Measurements from ENCODE around the gene UPK1A. TPM values are rescaled to one million over a fixed set of nuclear protein-coding genes. Genes with fewer than 3 reads are reported as not detected.
"Not testable (repeated sequence)": the region's sequence is repeated elsewhere in the genome, so short reads cannot be mapped to it uniquely, and the experiment has no call there.

Gene UPK1A
- polyA plus RNA-seq, 2 donors = 10.7 to 11.5 TPM

- Histone ChIP-seq H3K9me3 (ENCODE audit: control insufficient read depth in 2 of 2, insufficient read depth in 1 of 2, low read depth in 1 of 2, low read length in 1 of 2) (no peaks in the 10 kb centered on the region), H3K36me3 (ENCODE audit: control insufficient read depth in 2 of 2, insufficient read depth in 2 of 2, low read length in 1 of 2) (no peaks in the 10 kb centered on the region), H3K27me3 (ENCODE audit: control insufficient read depth in 1 of 2, insufficient read depth in 2 of 2, low read length in 2 of 2) (no peaks in the 10 kb centered on the region), H3K4me1 (ENCODE audit: control insufficient read depth in 2 of 2, insufficient read depth in 2 of 2, low read length in 1 of 2) (peaks cover 3 to 4% of the 10 kb centered on the region in 2 donors), H3K27ac (ENCODE audit: low read depth in 2 of 2, low read length in 1 of 2) (no peak overlapping the region), H3K4me3 (ENCODE audit: low read depth in 1 of 2, low read length in 2 of 2) (peak overlapping the region; percentile 7 to 21)
- WGBS, 2 donors = 5% methylated on average over 39 of the region's 39 CpGs
Measured at GRCh38 chr19:35673121-35673804, 6.9 kb downstream of the UPK1A start.

DNA sequence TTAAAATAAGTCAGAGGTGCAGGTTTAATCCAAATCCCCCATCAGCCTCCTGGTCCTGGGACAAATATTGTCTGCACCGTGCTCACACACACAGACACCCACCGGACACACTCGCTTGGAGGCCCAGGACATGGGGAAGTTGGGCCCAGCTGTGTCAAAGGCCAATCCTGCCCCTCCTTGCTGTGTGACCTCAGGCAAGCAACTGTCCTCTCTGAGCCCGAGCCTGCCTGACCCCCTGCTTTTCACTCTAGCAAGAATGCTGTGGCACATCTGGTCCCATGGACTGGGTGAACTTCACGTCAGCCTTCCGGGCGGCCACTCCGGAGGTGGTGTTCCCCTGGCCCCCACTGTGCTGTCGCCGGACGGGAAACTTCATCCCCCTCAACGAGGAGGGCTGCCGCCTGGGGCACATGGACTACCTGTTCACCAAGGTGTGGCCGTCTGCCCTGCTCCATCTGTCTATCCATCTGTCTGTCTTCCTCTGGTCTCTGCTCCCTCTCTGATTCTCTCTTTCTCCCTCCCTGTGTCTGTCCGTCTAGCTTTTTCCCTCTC, 9.3 kb downstream of the UPK1A start:
- H3K27ac ChIP-seq (ENCODE audit: low read depth in 2 of 2, low read length in 1 of 2) = no peak overlapping the region
- no peaks in the 10 kb centered on the region for H3K36me3 ChIP-seq (ENCODE audit: control insufficient read depth in 2 of 2, insufficient read depth in 2 of 2, low read length in 1 of 2)
- no peaks in the 10 kb centered on the region for H3K27me3 ChIP-seq (ENCODE audit: control insufficient read depth in 1 of 2, insufficient read depth in 2 of 2, low read length in 2 of 2)
- WGBS, 2 donors = 76 to 77% methylated on average over 15 of the region's 15 CpGs
- no peaks in the 10 kb centered on the region for H3K9me3 ChIP-seq (ENCODE audit: control insufficient read depth in 2 of 2, insufficient read depth in 1 of 2, low read depth in 1 of 2, low read length in 1 of 2)
- peaks cover 3 to 4% of the 10 kb centered on the region in 2 donors for H3K4me1 ChIP-seq (ENCODE audit: control insufficient read depth in 2 of 2, insufficient read depth in 2 of 2, low read length in 1 of 2)
- no peak overlapping the region for H3K4me3 ChIP-seq (ENCODE audit: low read depth in 1 of 2, low read length in 2 of 2)

GRCh38 chr19:35689836-35690235, 23.5 kb downstream of the UPK1A start:
- Histone ChIP-seq H3K9me3 (ENCODE audit: control insufficient read depth in 2 of 2, insufficient read depth in 1 of 2, low read depth in 1 of 2, low read length in 1 of 2) (no peaks in the 10 kb centered on the region), H3K27ac (ENCODE audit: low read depth in 2 of 2, low read length in 1 of 2) (no peak overlapping the region), H3K27me3 (ENCODE audit: control insufficient read depth in 1 of 2, insufficient read depth in 2 of 2, low read length in 2 of 2) (no peaks in the 10 kb centered on the region), H3K4me3 (ENCODE audit: low read depth in 1 of 2, low read length in 2 of 2) (no peak overlapping the region), H3K4me1 (ENCODE audit: control insufficient read depth in 2 of 2, insufficient read depth in 2 of 2, low read length in 1 of 2) (no peaks in the 10 kb centered on the region), H3K36me3 (ENCODE audit: control insufficient read depth in 2 of 2, insufficient read depth in 2 of 2, low read length in 1 of 2) (no peaks in the 10 kb centered on the region)
- WGBS, 2 donors = 69 to 75% methylated on average over 4 of the region's 4 CpGs

- whole genome bisulfite sequencing, 2 donors = 95 to 97% methylated on average over 21 to 37 of the region's 37 CpGs
Measured at GRCh38 chr19:35691106-35691505, 24.8 kb downstream of the UPK1A start.

DNA sequence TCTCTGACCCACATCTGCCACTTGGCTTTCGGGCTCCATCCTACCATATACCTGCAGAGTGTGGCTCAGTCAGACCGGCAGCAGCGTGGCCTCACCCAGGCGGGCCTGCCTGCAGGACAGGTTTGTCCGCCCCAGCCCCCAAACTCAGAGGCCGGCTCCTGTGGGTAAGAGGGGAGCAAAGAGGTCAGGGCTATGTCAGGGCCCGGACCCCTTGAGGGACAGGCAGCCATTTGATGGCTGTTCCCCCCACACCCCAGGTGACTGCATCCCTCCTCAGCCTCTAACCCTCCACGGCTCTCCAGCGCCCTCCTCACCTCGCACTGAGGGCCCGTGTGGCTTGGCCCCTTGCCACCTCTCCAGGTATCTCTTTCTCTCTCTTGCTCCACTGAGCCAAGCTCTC, 25.7 kb downstream of the UPK1A start:
- Histone ChIP-seq H3K27me3 (ENCODE audit: control insufficient read depth in 1 of 2, insufficient read depth in 2 of 2, low read length in 2 of 2) (no peaks in the 10 kb centered on the region), H3K27ac (ENCODE audit: low read depth in 2 of 2, low read length in 1 of 2) (no peak overlapping the region), H3K36me3 (ENCODE audit: control insufficient read depth in 2 of 2, insufficient read depth in 2 of 2, low read length in 1 of 2) (no peaks in the 10 kb centered on the region), H3K4me3 (ENCODE audit: low read depth in 1 of 2, low read length in 2 of 2) (no peak overlapping the region), H3K9me3 (ENCODE audit: control insufficient read depth in 2 of 2, insufficient read depth in 1 of 2, low read depth in 1 of 2, low read length in 1 of 2) (no peaks in the 10 kb centered on the region), H3K4me1 (ENCODE audit: control insufficient read depth in 2 of 2, insufficient read depth in 2 of 2, low read length in 1 of 2) (no peaks in the 10 kb centered on the region)
- WGBS, 2 donors = 54 to 55% methylated on average over 11 of the region's 11 CpGs

More at GRCh38 chr19:35691106-35691505, 24.8 kb downstream of the UPK1A start:
- not testable (repeated sequence) for H3K9me3 ChIP-seq (ENCODE audit: control insufficient read depth in 2 of 2, insufficient read depth in 1 of 2, low read depth in 1 of 2, low read length in 1 of 2); H3K27ac ChIP-seq (ENCODE audit: low read depth in 2 of 2, low read length in 1 of 2); H3K27me3 ChIP-seq (ENCODE audit: control insufficient read depth in 1 of 2, insufficient read depth in 2 of 2, low read length in 2 of 2); H3K36me3 ChIP-seq (ENCODE audit: control insufficient read depth in 2 of 2, insufficient read depth in 2 of 2, low read length in 1 of 2); H3K4me3 ChIP-seq (ENCODE audit: low read depth in 1 of 2, low read length in 2 of 2); H3K4me1 ChIP-seq (ENCODE audit: control insufficient read depth in 2 of 2, insufficient read depth in 2 of 2, low read length in 1 of 2)

DNA sequence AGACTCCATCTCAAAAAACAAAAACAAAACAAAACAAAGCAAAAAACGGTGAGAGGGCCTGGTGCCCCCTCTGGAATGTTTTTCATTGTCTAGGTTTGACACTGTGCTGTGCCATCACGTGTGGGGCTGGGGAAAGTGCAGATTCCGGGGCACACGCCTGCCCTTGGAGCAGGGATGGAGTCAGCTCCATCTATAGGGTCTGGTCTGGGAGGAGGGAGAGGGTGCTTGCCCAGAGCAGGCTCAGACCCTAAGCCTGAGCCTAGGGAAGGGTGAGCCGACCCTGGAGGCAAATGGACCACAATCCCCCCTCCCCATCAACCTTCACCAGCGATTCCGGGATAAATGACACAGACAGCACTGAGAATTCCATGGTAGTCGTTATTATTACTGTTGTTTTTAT, 27.1 kb downstream of the UPK1A start:
- H3K4me1 ChIP-seq (ENCODE audit: control insufficient read depth in 2 of 2, insufficient read depth in 2 of 2, low read length in 1 of 2) = no peaks in the 10 kb centered on the region
- no peak overlapping the region for H3K4me3 ChIP-seq (ENCODE audit: low read depth in 1 of 2, low read length in 2 of 2)
- H3K27me3 ChIP-seq (ENCODE audit: control insufficient read depth in 1 of 2, insufficient read depth in 2 of 2, low read length in 2 of 2) = no peaks in the 10 kb centered on the region
- H3K9me3 ChIP-seq (ENCODE audit: control insufficient read depth in 2 of 2, insufficient read depth in 1 of 2, low read depth in 1 of 2, low read length in 1 of 2) = no peaks in the 10 kb centered on the region
- no peak overlapping the region for H3K27ac ChIP-seq (ENCODE audit: low read depth in 2 of 2, low read length in 1 of 2)
- WGBS, 2 donors = 12% methylated on average over 8 of the region's 8 CpGs
- H3K36me3 ChIP-seq (ENCODE audit: control insufficient read depth in 2 of 2, insufficient read depth in 2 of 2, low read length in 1 of 2) = no peaks in the 10 kb centered on the region

GRCh38 chr19:35693835-35694599, 27.7 kb downstream of the UPK1A start:
- Histone ChIP-seq H3K27me3 (ENCODE audit: control insufficient read depth in 1 of 2, insufficient read depth in 2 of 2, low read length in 2 of 2) (no peaks in the 10 kb centered on the region), H3K27ac (ENCODE audit: low read depth in 2 of 2, low read length in 1 of 2) (peak overlapping the region in 1 of 2 donors; percentile 20), H3K9me3 (ENCODE audit: control insufficient read depth in 2 of 2, insufficient read depth in 1 of 2, low read depth in 1 of 2, low read length in 1 of 2) (no peaks in the 10 kb centered on the region), H3K4me3 (ENCODE audit: low read depth in 1 of 2, low read length in 2 of 2) (no peak overlapping the region), H3K4me1 (ENCODE audit: control insufficient read depth in 2 of 2, insufficient read depth in 2 of 2, low read length in 1 of 2) (no peaks in the 10 kb centered on the region), H3K36me3 (ENCODE audit: control insufficient read depth in 2 of 2, insufficient read depth in 2 of 2, low read length in 1 of 2) (no peaks in the 10 kb centered on the region)
- 27 to 34% methylated on average over 8 of the region's 8 CpGs for WGBS, 2 donors

- Histone ChIP-seq H3K27me3 (ENCODE audit: control insufficient read depth in 1 of 2, insufficient read depth in 2 of 2, low read length in 2 of 2) (no peaks in the 10 kb centered on the region), H3K4me1 (ENCODE audit: control insufficient read depth in 2 of 2, insufficient read depth in 2 of 2, low read length in 1 of 2) (no peaks in the 10 kb centered on the region), H3K9me3 (ENCODE audit: control insufficient read depth in 2 of 2, insufficient read depth in 1 of 2, low read depth in 1 of 2, low read length in 1 of 2) (no peaks in the 10 kb centered on the region), H3K4me3 (ENCODE audit: low read depth in 1 of 2, low read length in 2 of 2) (no peak overlapping the region), H3K27ac (ENCODE audit: low read depth in 2 of 2, low read length in 1 of 2) (no peak overlapping the region), H3K36me3 (ENCODE audit: control insufficient read depth in 2 of 2, insufficient read depth in 2 of 2, low read length in 1 of 2) (no peaks in the 10 kb centered on the region)
- WGBS, 2 donors = 75 to 87% methylated on average over 2 of the region's 2 CpGs
Measured at GRCh38 chr19:35695895-35696422, 29.6 kb downstream of the UPK1A start.

DNA sequence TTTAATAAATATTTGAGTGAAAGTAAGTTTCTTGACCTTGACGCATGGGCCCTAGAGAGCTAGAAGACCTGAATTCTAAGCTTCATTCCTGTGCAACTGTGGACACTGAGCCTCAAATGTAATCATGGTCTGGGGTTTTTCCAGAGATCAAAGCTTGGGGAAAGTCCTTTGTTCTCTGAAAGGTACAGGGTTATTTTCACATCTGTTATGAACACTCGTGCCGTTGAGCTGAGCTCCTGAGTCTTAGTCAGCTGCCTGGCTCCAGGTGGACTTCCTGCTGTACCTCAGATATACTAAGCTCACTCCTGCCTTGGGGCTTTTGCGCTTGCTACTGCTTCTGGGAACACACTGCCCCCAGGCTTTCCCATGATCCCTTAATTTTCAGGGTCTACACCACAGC, 30.5 kb downstream of the UPK1A start:
- H3K27ac ChIP-seq (ENCODE audit: low read depth in 2 of 2, low read length in 1 of 2) = no peak overlapping the region
- H3K27me3 ChIP-seq (ENCODE audit: control insufficient read depth in 1 of 2, insufficient read depth in 2 of 2, low read length in 2 of 2) = no peaks in the 10 kb centered on the region
- H3K36me3 ChIP-seq (ENCODE audit: control insufficient read depth in 2 of 2, insufficient read depth in 2 of 2, low read length in 1 of 2) = no peaks in the 10 kb centered on the region
- no peaks in the 10 kb centered on the region for H3K9me3 ChIP-seq (ENCODE audit: control insufficient read depth in 2 of 2, insufficient read depth in 1 of 2, low read depth in 1 of 2, low read length in 1 of 2)
- H3K4me1 ChIP-seq (ENCODE audit: control insufficient read depth in 2 of 2, insufficient read depth in 2 of 2, low read length in 1 of 2) = no peaks in the 10 kb centered on the region
- H3K4me3 ChIP-seq (ENCODE audit: low read depth in 1 of 2, low read length in 2 of 2) = no peak overlapping the region
- 52 to 56% methylated on average over 4 of the region's 4 CpGs for WGBS, 2 donors

All from esophagus (tissue), 2 donors.